ENCODE data around the gene ARHGEF10L.
A peak's percentile ranks its signal among the peaks of the same experiment; 100 is the strongest.
"Not testable (repeated sequence)": the region's sequence is repeated elsewhere in the genome, so short reads cannot be mapped to it uniquely, and the experiment has no call there.

ARHGEF10L gene

DNA sequence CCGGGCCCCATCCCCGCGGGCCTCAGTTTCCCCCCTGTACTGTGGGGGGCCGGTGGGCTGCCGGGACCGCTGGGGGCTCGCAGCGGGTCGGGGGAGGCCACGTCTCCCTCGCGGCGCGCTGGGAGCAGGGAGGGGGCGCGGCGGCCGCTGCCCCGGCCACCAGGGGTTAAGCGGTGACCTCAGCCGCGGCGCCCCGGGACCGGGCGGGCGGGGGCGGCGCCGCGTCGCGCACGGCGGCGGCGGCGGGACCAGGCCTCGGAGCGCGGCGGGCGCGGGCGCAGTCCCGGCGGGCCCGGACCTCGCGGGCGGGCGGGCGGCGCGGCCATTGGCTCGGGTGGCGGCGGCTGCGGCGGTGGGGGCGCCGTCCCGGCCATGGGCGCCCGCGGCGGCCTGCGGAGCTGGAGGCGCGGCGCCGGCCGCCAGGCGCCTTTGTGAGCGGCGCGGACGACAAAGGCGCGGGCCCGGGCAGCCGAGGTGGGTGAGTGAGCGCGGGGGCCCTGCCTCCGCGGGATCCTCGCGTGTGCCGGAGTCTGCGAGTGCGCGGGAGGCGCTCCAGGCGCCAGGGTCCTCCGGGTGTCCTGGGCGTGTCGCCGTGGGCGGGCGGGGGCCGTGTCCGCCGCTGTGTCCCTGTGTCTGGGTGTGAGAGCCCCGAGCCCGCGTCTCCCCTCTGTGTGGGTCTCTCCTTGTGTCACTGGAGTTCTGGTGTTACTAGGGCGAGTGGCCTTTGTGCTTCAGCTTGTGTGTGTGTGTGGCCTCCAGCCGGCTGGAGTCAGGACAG is at the start of gene ARHGEF10L:
TSS of gene ARHGEF10L (plus strand) at position 222 of the 778 bp plus-strand sequence. CDS start 40,898 bp downstream, outside the sequence.
- peak; percentile 84 for DNase-seq

DNA sequence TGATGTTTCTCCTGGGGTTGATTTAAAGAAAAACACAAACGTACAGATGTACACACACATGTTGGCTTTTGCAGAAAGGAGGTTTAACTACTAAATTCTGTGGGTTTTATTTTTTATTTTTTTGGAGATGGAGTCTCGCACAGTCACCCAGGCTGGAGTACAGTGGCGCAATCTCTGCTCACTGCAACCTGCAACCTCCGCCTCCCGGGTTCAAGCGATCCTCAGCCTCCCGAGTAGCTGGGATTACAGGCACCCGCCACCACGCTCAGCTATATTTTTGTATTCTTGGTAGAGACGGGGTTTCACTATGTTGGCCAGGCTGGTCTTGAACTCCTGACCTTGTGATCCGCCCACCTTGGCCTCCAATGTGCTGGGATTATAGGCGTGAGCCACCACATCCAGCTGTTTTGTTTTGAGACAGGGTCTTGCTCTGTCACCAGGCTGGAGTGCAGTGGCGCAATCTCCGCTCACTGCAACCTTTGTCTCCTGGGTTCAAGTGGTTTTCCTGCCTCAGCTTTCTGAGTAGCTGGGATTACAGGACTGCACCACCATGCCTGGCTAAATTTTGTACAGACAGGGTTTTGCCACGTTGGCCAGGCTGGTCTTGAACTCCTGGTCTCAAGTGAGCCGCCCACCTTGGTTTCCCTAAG is 49.6 kb upstream of the ARHGEF10L start:
- not testable (repeated sequence) for DNase-seq

GRCh38 chr1:17490667-17491066 is 48.8 kb upstream of the ARHGEF10L start:
- not testable (repeated sequence) for DNase-seq

GRCh38 chr1:17494114-17494729 is 45.3 kb upstream of the ARHGEF10L start:
- DNase-seq: peak; percentile 60

- DNase-seq: no peak
These were observed 43.1 kb upstream of the ARHGEF10L start for GRCh38 chr1:17496419-17496818.

DNA sequence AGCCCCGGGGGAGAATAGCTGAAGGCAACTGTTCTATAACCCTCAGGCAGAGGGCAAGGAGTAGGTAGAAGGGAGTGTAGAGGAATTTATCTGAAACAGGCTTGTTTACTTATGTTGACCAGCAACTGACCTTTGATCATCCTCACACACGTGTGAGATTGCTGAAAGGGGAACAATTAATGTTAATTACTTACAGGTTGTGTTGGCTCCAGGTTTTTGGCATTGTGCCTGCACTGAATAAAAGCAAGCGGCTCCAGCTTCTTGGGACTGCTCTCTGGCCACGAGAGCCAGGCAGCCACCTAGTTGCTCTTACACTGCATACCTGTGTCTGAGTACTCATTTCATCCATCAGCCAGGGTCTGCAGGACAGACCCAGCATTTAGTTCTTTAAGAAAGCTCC is 41.3 kb upstream of the ARHGEF10L start:
- DNase-seq: no peak

DNA sequence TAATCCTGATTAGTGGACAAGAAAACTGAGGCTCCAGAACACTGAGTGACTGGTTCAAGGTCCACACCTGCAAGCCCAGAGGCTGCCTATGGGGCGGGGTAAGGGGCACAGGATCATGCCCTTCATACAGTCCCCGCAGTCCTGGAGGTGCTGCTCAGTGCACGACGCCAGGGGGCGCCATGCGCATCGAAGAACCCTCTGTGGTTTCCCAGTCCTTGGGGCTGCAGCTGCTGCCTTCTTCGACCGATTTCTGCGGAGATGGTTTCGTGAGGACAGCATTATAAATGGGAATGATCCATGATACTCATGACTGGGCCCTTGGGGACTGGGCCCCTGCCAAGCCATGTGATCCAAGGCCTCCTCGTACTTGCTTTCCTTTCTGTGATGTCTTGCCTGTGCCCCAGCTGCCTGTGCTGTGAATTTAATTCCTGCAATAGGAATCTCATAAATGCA is 37.1 kb upstream of the ARHGEF10L start:
- DNase-seq: peak; percentile 87

DNA sequence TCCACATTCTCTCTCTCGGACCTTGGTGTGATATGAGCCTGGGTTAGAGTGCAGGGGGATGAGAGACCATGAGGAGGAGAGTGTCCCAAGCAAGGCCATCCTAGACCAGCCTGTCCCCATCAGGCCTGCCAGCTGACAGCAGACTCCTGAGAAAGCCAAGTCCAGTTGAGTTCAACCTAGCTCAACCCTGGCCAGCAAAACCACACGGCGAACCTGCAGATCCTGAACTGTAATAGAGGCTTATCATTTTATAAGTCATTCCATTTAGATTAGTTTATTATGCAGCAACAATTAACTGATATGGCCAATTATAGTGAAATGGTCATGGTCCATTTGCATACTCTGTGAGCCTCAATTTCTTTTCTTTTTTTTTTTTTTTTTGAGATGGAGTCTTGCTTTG is 36.4 kb upstream of the ARHGEF10L start:
- no peak for DNase-seq

DNA sequence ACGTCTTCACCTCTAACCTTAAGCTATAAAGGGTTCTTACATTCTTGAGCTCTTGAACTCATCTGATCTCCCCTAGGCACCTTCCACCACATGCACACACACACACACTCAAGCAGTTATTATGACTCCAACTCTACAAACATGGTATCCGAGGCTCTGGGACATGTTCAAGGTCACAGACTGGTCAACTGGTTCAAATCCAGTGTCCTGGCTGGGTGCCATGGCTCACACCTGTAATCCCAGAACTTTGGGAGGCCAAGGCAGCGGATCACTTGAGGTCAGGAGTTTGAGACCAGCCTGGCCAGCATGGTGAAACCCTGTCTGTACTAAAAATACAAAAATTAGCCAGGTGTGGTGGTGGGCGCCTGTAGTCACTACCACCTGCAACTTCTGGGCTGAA is 32.3 kb upstream of the ARHGEF10L start:
- DNase-seq: not testable (repeated sequence)

DNA sequence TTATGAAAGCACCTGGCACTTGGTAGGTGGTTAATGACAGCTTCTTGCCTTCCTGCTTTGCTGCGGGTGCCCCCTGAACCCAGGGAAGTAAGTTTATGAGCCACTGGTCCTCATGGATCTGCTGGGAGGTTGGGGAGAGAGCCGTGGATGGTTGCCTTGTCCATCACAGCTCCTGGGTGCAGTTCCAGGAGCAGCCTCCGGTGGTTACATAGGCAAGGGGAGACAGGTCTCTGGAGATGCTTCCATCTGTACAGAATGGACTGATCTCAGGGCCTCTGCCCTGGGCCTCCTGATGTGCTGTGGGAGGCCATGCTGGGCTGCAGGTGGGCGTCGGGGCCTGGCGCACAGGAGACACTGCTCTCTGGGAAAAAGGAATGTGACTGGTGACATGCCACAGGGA is 31.6 kb upstream of the ARHGEF10L start:
- DNase-seq: no peak

- no peak for DNase-seq
These were observed 30.1 kb upstream of the ARHGEF10L start for GRCh38 chr1:17509363-17509762.

- DNase-seq: no peak
These were observed 29.4 kb upstream of the ARHGEF10L start for GRCh38 chr1:17510138-17510537.

GRCh38 chr1:17511188-17511587 is 28.3 kb upstream of the ARHGEF10L start:
- DNase-seq: no peak

- DNase-seq: no peak
These were observed 26.4 kb upstream of the ARHGEF10L start for GRCh38 chr1:17513131-17513530.

DNA sequence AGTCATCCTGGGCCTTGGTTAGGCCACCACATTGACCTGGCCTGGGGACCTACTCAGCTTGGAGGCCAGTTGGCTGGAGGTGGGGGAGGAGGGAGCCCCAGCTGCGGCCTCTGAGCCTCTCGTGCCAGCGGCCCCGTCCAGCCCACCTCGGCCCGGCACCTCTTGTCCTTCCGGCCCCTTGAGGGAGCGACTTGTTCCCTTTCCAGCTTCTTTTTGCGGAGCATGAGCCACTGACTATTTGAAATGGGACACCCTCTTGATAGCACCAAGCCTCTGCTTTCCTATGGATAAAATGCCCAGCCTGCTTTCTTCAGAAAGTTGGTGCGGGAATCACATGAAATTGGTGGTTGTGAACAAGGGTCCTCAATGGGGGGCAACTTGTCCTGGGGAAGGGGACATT is 24.7 kb upstream of the ARHGEF10L start:
- DNase-seq: no peak

GRCh38 chr1:17515902-17516301 is 23.6 kb upstream of the ARHGEF10L start:
- no peak for DNase-seq

- no peak for DNase-seq
These were observed 22.9 kb upstream of the ARHGEF10L start for GRCh38 chr1:17516303-17517214.

- DNase-seq: no peak
These were observed 19.5 kb upstream of the ARHGEF10L start for GRCh38 chr1:17520041-17520440.

DNA sequence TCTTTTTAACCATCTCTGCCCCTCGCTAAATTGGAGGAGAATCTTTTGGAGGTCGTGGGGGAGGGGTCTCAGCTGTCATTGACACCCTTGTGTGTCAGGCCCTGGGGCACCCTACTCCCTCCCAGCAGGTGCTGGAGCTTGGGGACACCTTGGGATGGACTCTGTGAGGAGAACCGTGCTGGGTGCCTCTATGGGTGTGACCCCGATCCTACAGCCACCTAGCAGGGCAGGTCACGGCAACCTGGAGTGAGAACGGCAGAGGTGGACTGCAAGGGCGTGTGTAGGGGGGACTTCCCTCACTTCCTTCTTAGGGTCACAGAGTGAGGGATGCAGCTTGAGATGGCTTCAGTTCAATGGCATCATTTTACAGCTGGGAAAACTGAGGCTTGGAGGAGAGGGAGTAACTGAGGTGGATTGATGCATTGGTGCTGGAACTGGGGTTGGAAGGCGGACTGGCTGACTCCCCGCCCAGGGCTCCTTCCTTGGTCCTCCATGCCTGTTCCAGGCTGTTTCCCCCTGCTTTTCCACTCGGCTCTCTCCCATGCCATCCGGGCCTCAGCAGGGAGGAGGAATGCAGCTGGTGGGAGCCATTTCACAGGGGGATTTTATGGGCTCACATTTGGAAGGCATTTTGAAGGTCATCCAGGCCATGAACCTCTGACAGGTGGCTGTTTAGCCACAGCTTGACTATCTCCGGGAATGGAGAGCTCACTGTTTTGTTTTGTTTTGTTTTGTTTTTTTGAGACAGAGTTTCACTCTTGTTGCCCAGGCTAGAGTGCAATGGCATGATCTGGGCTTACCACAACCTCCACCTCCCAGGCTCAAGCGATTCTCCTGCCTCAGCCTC is 18.8 kb upstream of the ARHGEF10L start:
- DNase-seq: no peak

DNA sequence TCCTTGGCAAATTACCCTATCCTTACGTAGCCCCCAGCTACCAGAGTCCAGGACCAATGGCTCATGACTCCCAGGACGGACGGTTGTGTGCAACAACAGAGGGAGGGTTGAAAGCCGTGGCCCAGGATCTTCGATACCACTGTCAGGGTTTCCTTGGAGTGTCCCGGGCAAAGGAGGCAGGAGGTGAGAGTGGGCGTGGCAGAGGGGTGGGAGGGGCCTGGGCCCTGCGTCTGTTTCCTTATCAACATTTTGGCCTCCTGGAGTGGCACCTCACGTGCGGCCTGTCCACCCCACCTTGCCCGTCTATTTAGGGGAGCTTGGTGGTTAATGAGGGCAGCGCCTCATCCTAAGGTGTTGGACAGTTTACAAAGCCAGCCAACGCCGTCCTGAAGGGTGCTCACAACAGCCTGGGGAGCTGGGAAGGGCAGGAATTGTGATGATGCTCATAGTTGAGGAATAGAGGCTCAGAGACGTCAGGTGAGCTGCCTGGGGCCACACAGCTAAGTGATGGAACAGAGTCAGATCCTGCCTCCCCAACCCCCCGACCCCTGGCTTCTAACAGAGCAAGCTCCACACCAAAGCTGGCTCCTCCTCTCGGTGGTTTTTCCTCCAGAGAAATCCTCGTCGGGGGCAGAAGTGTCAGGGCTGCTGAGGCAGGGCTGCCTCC is 17.4 kb upstream of the ARHGEF10L start:
- DNase-seq: no peak

Measured in retina (tissue), 1 donor.